Progenitor cell of endocrine pancreas (in vitro differentiated cells): ENCODE data around the gene DMP1. TPM values are rescaled to one million over a fixed set of nuclear protein-coding genes. Genes with fewer than 3 reads are reported as not detected.

Experiments used
- DNase-seq: peaks from one replicate; pipeline ENCODE4 v3.0.0; 2021; ENCODE audit warnings: low spot score; ENCODE audit not compliant: unreplicated experiment
- H3K27ac Mint-ChIP-seq: 2 replicates; pipeline ENCODE4 v1.8.0; 2021; ENCODE audit warnings: mild to moderate bottlenecking, moderate library complexity, mixed read lengths
- H3K27me3 Mint-ChIP-seq: 2 replicates; pipeline ENCODE4 v1.8.0; 2021; ENCODE audit warnings: mixed read lengths
- H3K36me3 Mint-ChIP-seq: 2 replicates; pipeline ENCODE4 v1.8.0; 2022; ENCODE audit warnings: mixed read lengths; ENCODE audit not compliant: insufficient read depth
- H3K4me1 Mint-ChIP-seq: 2 replicates; pipeline ENCODE4 v1.8.0; 2021; ENCODE audit warnings: low read depth, mixed read lengths
- H3K4me3 Mint-ChIP-seq: 2 replicates; pipeline ENCODE4 v1.8.0; 2021; ENCODE audit warnings: low read depth, mild to moderate bottlenecking, moderate library complexity, mixed read lengths
- H3K9me3 Mint-ChIP-seq: 2 replicates; pipeline ENCODE4 v1.8.0; 2021; ENCODE audit warnings: low read depth, mixed read lengths
- CTCF ChIP-seq: fragments of 200-600 bp; sonication (generic); IDR thresholded peaks from one replicate; pipeline ENCODE4 v1.5.0; 2021; ENCODE audit warnings: antibody characterized with exemption, mild to moderate bottlenecking; ENCODE audit not compliant: unreplicated experiment
- total RNA-seq: library from RNA; stranded (reverse); gene quantifications from 2 replicates; pipeline ENCODE4 v1.2.1, GENCODE V29; 2021

DMP1 gene
- total RNA-seq, 1 donor from 2014 or later = not detected

DNA sequence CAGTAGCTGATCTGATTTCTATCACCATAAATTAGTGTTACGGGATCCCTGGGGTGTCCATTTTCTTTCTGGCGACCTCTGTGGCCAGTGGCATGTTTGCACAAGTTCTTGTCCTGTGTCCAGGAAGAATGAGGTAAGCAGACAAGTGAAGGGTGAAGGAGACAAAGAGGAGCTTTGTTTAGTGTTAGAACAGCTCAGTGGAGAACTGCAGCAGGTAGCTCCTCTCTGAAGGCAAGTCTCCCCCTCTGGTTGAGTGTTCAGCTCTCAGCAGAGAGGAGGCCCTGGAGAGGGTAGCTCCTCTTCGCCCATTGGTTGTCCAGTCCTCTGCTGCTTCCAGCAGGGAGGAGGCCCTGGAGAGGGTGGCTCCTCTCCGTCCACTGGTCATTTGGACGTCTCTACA, 47.2 kb downstream of the DMP1 start:
- Mint-ChIP-seq H3K27ac (no peak overlapping the region), H3K4me1 (no peaks in the 10 kb centered on the region), H3K27me3 (no peaks in the 10 kb centered on the region), H3K36me3 (peaks cover 3% of the 10 kb centered on the region), H3K4me3 (no peak overlapping the region), H3K9me3 (peaks cover 19% of the 10 kb centered on the region)
- TF ChIP-seq CTCF = no peak
- DNase-seq = no peak

DNA sequence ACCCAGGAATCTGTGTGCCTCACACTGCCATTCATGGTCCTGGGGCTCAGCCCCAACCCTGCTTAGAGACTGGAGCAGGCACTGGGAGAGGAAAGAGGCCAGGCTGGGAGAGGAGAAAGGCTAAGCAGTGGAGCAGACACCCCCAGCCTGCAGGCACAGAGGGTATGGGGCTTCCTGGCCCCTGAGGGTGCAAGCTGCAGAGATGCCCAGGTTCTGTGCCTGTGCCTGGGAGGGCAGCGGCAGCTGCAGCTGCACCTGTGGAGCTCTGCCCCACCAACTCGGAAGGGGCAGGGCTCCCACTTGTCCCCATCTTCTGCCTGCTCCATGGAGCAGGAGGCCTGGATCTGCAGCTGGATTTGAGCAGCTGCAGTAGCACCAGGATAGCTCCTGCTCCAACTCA, 47.9 kb downstream of the DMP1 start:
- Mint-ChIP-seq H3K27me3 (no peaks in the 10 kb centered on the region), H3K4me3 (no peak overlapping the region), H3K27ac (no peak overlapping the region), H3K9me3 (peaks cover 18% of the 10 kb centered on the region), H3K4me1 (no peaks in the 10 kb centered on the region), H3K36me3 (peaks cover 3% of the 10 kb centered on the region)
- no peak for TF ChIP-seq CTCF
- no peak for DNase-seq

- TF ChIP-seq CTCF = no peak
- Mint-ChIP-seq H3K4me1 (no peaks in the 10 kb centered on the region), H3K27me3 (no peaks in the 10 kb centered on the region), H3K27ac (no peak overlapping the region), H3K36me3 (peaks cover 1% of the 10 kb centered on the region), H3K4me3 (no peak overlapping the region), H3K9me3 (peaks cover 13% of the 10 kb centered on the region)
- DNase-seq = no peak
Observed at GRCh38 chr4:87698394-87698793, 48.3 kb downstream of the DMP1 start.

GRCh38 chr4:87704001-87704400, 53.9 kb downstream of the DMP1 start:
- Mint-ChIP-seq H3K27ac (no peak overlapping the region), H3K4me1 (no peaks in the 10 kb centered on the region), H3K9me3 (no peaks in the 10 kb centered on the region), H3K4me3 (no peak overlapping the region), H3K27me3 (no peaks in the 10 kb centered on the region), H3K36me3 (no peaks in the 10 kb centered on the region)
- no peak for DNase-seq
- no peak for TF ChIP-seq CTCF

GRCh38 chr4:87707279-87707918, 57.3 kb downstream of the DMP1 start:
- Mint-ChIP-seq H3K9me3 (peaks cover 4% of the 10 kb centered on the region), H3K4me1 (no peaks in the 10 kb centered on the region), H3K27ac (no peak overlapping the region), H3K4me3 (no peak overlapping the region), H3K27me3 (no peaks in the 10 kb centered on the region), H3K36me3 (no peaks in the 10 kb centered on the region)
- TF ChIP-seq CTCF = no peak
- DNase-seq = no peak

Other genes with a start within 250 kb of the DMP1 start
- 35.1 and 37.8 TPM in 2 replicates for gene NUDT9, start 227.7 kb upstream of the DMP1 start, total RNA-seq
- 0.41 and 0.84 TPM in 2 replicates for gene SPARCL1, start 120.9 kb upstream of the DMP1 start, total RNA-seq
- not detected in 2 replicates for gene DSPP, start 41.8 kb upstream of the DMP1 start, total RNA-seq
- gene IBSP, start 149.3 kb downstream of the DMP1 start, total RNA-seq = not detected in 2 replicates
- not detected in 2 replicates for gene MEPE, start 182.7 kb downstream of the DMP1 start, total RNA-seq